ENCODE results near the gene TTL. TPM values are rescaled to one million over a fixed set of nuclear protein-coding genes. Genes with fewer than 3 reads are reported as not detected.

The TTL gene
- total RNA-seq, 2 experiments from 2014 or later, result 29.2 to 29.6 TPM

GRCh38 chr2:112463256-112463655 lies 18.7 kb upstream of the TTL start:
- ATAC-seq, result no peak
- Mint-ChIP-seq H3K27me3 (peaks cover 8% of the 10 kb centered on the region), H3K27ac (no peak overlapping the region), H3K36me3 (ENCODE audit: low read depth) (no peaks in the 10 kb centered on the region), H3K4me3 (no peak overlapping the region), H3K4me1 (ENCODE audit: low read depth) (no peaks in the 10 kb centered on the region), H3K9me3 (no peaks in the 10 kb centered on the region)
- intact Hi-C loops (cut with micrococcal nuclease), result no loop called here
- POLR2A ChIA-PET, result no interaction called here
- TF ChIP-seq, protein P1, sequence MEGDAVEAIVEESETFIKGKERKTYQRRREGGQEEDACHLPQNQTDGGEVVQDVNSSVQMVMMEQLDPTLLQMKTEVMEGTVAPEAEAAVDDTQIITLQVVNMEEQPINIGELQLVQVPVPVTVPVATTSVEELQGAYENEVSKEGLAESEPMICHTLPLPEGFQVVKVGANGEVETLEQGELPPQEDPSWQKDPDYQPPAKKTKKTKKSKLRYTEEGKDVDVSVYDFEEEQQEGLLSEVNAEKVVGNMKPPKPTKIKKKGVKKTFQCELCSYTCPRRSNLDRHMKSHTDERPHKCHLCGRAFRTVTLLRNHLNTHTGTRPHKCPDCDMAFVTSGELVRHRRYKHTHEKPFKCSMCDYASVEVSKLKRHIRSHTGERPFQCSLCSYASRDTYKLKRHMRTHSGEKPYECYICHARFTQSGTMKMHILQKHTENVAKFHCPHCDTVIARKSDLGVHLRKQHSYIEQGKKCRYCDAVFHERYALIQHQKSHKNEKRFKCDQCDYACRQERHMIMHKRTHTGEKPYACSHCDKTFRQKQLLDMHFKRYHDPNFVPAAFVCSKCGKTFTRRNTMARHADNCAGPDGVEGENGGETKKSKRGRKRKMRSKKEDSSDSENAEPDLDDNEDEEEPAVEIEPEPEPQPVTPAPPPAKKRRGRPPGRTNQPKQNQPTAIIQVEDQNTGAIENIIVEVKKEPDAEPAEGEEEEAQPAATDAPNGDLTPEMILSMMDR (IDR thresholded peaks at IDR 0.05), result no peak
- no peak for DNase-seq
- CTCF ChIA-PET, result no interaction called here

DNA sequence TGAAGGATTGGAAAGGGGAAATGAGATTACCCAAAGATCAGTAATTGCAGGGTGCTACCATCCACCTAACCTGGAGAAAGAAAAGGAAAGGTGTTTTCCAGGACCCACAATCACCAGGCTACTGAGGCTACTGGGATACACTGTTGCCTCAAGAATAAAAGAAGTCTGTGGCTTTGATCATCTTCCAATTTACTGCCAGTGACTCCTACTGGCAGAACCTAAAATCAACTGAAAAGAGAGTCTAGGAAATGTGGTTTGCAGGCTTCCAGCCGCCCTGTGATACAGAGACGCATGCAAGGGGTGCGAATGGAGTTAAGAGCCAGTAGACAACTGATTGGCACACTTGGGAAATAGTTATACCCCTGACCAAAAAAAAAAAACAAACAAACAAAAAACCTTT lies 16.6 kb upstream of the TTL start:
- DNase-seq (no peak), ATAC-seq (no peak)
- Mint-ChIP-seq H3K4me1 (ENCODE audit: low read depth) (no peaks in the 10 kb centered on the region), H3K4me3 (no peak overlapping the region), H3K36me3 (ENCODE audit: low read depth) (no peaks in the 10 kb centered on the region), H3K27ac (no peak overlapping the region), H3K9me3 (no peaks in the 10 kb centered on the region), H3K27me3 (peaks cover 8% of the 10 kb centered on the region)
- ChIA-PET POLR2A (no interaction called here), CTCF (no interaction called here)
- intact Hi-C loops (cut with micrococcal nuclease), result no loop called here
- TF ChIP-seq, protein P1 (IDR thresholded peaks at IDR 0.05), result no peak

GRCh38 chr2:112472547-112473263 lies 9.3 kb upstream of the TTL start:
- Mint-ChIP-seq H3K27me3 (no peaks in the 10 kb centered on the region), H3K27ac (no peak overlapping the region), H3K4me3 (no peak overlapping the region), H3K36me3 (ENCODE audit: low read depth) (no peaks in the 10 kb centered on the region), H3K4me1 (ENCODE audit: low read depth) (peaks cover 3% of the 10 kb centered on the region), H3K9me3 (no peaks in the 10 kb centered on the region)
- CTCF ChIA-PET, result interaction anchor here (0.9 to 1.5 kb wide), 2 partner anchors 8 to 37 kb away, joined by 3 to 5 read pairs; no protein-coding TSS in a partner anchor
- TF ChIP-seq, protein P1 (IDR thresholded peaks at IDR 0.05), result no peak
- intact Hi-C loops (cut with micrococcal nuclease), result no loop called here
- peak; percentile 29 for DNase-seq
- ATAC-seq, result peak; percentile 65
- POLR2A ChIA-PET, result no interaction called here

- Mint-ChIP-seq H3K9me3 (no peaks in the 10 kb centered on the region), H3K27me3 (no peaks in the 10 kb centered on the region), H3K4me3 (no peak overlapping the region), H3K36me3 (ENCODE audit: low read depth) (no peaks in the 10 kb centered on the region), H3K27ac (no peak overlapping the region), H3K4me1 (ENCODE audit: low read depth) (peaks cover 3% of the 10 kb centered on the region)
- POLR2A ChIA-PET, result no interaction called here
- ATAC-seq, result no peak
- TF ChIP-seq, protein P1 (IDR thresholded peaks at IDR 0.05), result no peak
- DNase-seq, result no peak
- CTCF ChIA-PET, result interaction anchor here (1.1 to 1.6 kb wide), 2 partner anchors 13 to 26 kb away, joined by 3 to 4 read pairs; no protein-coding TSS in a partner anchor
- intact Hi-C loops (cut with micrococcal nuclease), result no loop called here
Measured at GRCh38 chr2:112474844-112475486, 7.0 kb upstream of the TTL start.

GRCh38 chr2:112476434-112476833 lies 5.5 kb upstream of the TTL start:
- DNase-seq (no peak), ATAC-seq (no peak)
- Mint-ChIP-seq H3K4me1 (ENCODE audit: low read depth) (peaks cover 7% of the 10 kb centered on the region), H3K9me3 (no peaks in the 10 kb centered on the region), H3K27me3 (no peaks in the 10 kb centered on the region), H3K36me3 (ENCODE audit: low read depth) (no peaks in the 10 kb centered on the region), H3K4me3 (no peak overlapping the region), H3K27ac (no peak overlapping the region)
- TF ChIP-seq, protein P1 (IDR thresholded peaks at IDR 0.05), result no peak
- CTCF ChIA-PET, result no interaction called here
- POLR2A ChIA-PET, result no interaction called here
- intact Hi-C loops (cut with micrococcal nuclease), result no loop called here

Data from activated CD8-positive, alpha-beta T cell treated with anti-CD3 and anti-CD28 coated beads for 36 hours (primary cell).